HepG2 (cell line): ENCODE data around the gene ELP5. TPM values are rescaled to one million over a fixed set of nuclear protein-coding genes. Genes with fewer than 3 reads are reported as not detected.
A peak's percentile ranks its signal among the peaks of the same experiment; 100 is the strongest.

Experiments used
- CCAR2 ChIP-seq: fragments of 200-400 bp; formaldehyde crosslinking; optimal IDR thresholded peaks from 2 replicates; pipeline ENCODE3; 2018; ENCODE audit warnings: low read depth, mild to moderate bottlenecking, low read length, moderate library complexity
- DMAP1 ChIP-seq: IDR thresholded peaks from 2 replicates; pipeline ENCODE4 v1.6.1; 2016
- HNF4G ChIP-seq, 2 experiments: sonication (generic) in 1 of 2; formaldehyde crosslinking in 1 of 2; IDR thresholded peaks; 2 replicates each; pipeline versions ENCODE4 v1.4.0 to v1.6.1; 2011 to 2020; ENCODE audit warnings: borderline replicate concordance in 2 of 2, low read depth in 2 of 2, mild to moderate bottlenecking in 2 of 2, low read length in 1 of 2, missing genetic modification reagents in 1 of 2, moderate library complexity in 1 of 2
- IRF9 ChIP-seq: sonication (generic); formaldehyde crosslinking; IDR thresholded peaks from 2 replicates; pipeline ENCODE4 v1.8.0; 2022; ENCODE audit warnings: missing genetic modification reagents, mild to moderate bottlenecking, borderline replicate concordance
- MIER2 ChIP-seq: IDR thresholded peaks from 2 replicates; pipeline ENCODE4 v1.6.1; 2016; ENCODE audit warnings: missing biosample characterization, missing genetic modification reagents
- PAXIP1 ChIP-seq: sonication (generic); formaldehyde crosslinking; conservative IDR thresholded peaks from 2 replicates; pipeline ENCODE4 v1.4.0; 2020; ENCODE audit warnings: mild to moderate bottlenecking, missing genetic modification reagents, moderate library complexity
- POLR2AphosphoS2 ChIP-seq: IDR thresholded peaks from 2 replicates; pipeline ENCODE4 v1.6.1; 2011; ENCODE audit warnings: low read depth, low read length, improper control_type of control experiment
- SNAPC4 ChIP-seq: sonication (generic); formaldehyde crosslinking; IDR thresholded peaks from 2 replicates; pipeline ENCODE4 v1.4.0; 2020; ENCODE audit warnings: mild to moderate bottlenecking, missing genetic modification reagents
- STAG1 ChIP-seq: sonication (generic); formaldehyde crosslinking; IDR thresholded peaks from 2 replicates; pipeline ENCODE4 v1.4.0; 2020; ENCODE audit warnings: missing genetic modification reagents
- SUZ12 ChIP-seq: fragments of 150-350 bp; IDR thresholded peaks from 2 replicates; pipeline ENCODE4 v1.6.1; 2014; ENCODE audit warnings: low read depth, low read length
- WIZ ChIP-seq: sonication (generic); formaldehyde crosslinking; IDR thresholded peaks from 2 replicates; pipeline ENCODE4 v1.5.1; 2020; ENCODE audit warnings: mild to moderate bottlenecking, missing genetic modification reagents
- ZBTB2 ChIP-seq: sonication (generic); formaldehyde crosslinking; IDR thresholded peaks from 2 replicates; pipeline ENCODE4 v1.8.0; 2022; ENCODE audit warnings: low read depth, missing genetic modification reagents
- ZNF354B ChIP-seq: sonication (generic); formaldehyde crosslinking; IDR thresholded peaks from 2 replicates; pipeline ENCODE4 v1.8.0; 2022; ENCODE audit warnings: mild to moderate bottlenecking, missing genetic modification reagents
- ZNF550 ChIP-seq: sonication (generic); formaldehyde crosslinking; IDR thresholded peaks from 2 replicates; pipeline ENCODE4 v1.4.0; 2020; ENCODE audit warnings: mild to moderate bottlenecking, missing genetic modification reagents, borderline replicate concordance
- ZNF562 ChIP-seq: sonication (generic); formaldehyde crosslinking; IDR thresholded peaks from 2 replicates; pipeline ENCODE4 v1.8.0; 2022; ENCODE audit warnings: missing genetic modification reagents, borderline replicate concordance
- ZNF766 ChIP-seq: sonication (generic); formaldehyde crosslinking; IDR thresholded peaks from 2 replicates; pipeline ENCODE4 v1.5.0; 2020; ENCODE audit warnings: missing genetic modification reagents, borderline replicate concordance
- ZNF83 ChIP-seq: sonication (generic); formaldehyde crosslinking; IDR thresholded peaks from 2 replicates; pipeline ENCODE4 v1.4.0; 2020; ENCODE audit warnings: missing genetic modification reagents, mild to moderate bottlenecking, borderline replicate concordance
- polyA plus RNA-seq, 8 experiments: library from polyadenylated mRNA; depleted of rRNA in 3 of 8; stranded (reverse) in 7 of 8; unstranded in 1 of 8; fragments of >200 nt; fragmentation: Illumina TruSeq in 4 of 8; extraction: Trizol in 4 of 8; gene quantifications; 2 replicates each; pipeline versions ENCODE4 v1.2.1 to v1.2.3, GENCODE V29; 2011 to 2016; ENCODE audit warnings: low read depth in 4 of 8, missing spikeins in 1 of 8, mixed read lengths in 1 of 8; ENCODE audit not compliant: insufficient read depth in 1 of 8
- total RNA-seq, 5 experiments: library from RNA; depleted of rRNA; stranded (reverse); fragments of >200 nt; fragmentation: Illumina TruSeq; extraction: Trizol; gene quantifications; 2 replicates each; pipeline ENCODE4 v1.2.3, GENCODE V29; 2016; ENCODE audit warnings: low read depth in 1 of 5

Gene ELP5
- total and polyA plus RNA-seq, 2 of the 13 experiments (the other 11 are each of a cell fraction or from before 2014, with no cell fraction given), result 67.6 to 69.8 TPM

GRCh38 chr17:7241783-7242716, 10.0 kb upstream of the ELP5 start, which contains the start of gene GABARAP (continued):
- TF ChIP-seq SNAPC4 (CRISPR knock-in tag) (no peak), ZNF354B (CRISPR knock-in tag) (no peak), POLR2AphosphoS2 (no peak; the same call in 1 of the 2 replicates), MIER2 (CRISPR knock-in tag) (no peak), STAG1 (CRISPR knock-in tag) (no peak), IRF9 (CRISPR knock-in tag) (no peak), ZNF83 (0 out of 2 replicates have a peak, but pooled peaks have one; percentile 28), ZNF562 (CRISPR knock-in tag) (no peak), DMAP1 (no peak), SUZ12 (no peak), ZNF550 (CRISPR knock-in tag) (no peak), WIZ (CRISPR knock-in tag) (no peak), ZBTB2 (CRISPR knock-in tag) (peak; percentile 84; the same call in 1 of the 2 replicates), CCAR2 (no peak), ZNF766 (no peak), HNF4G (IDR thresholded peaks at IDR 0.05; ENCODE audit: borderline replicate concordance, low read depth, low read length) (no peak), HNF4G (CRISPR knock-in tag; IDR thresholded peaks at IDR 0.05; ENCODE audit: borderline replicate concordance, low read depth) (no peak), PAXIP1 (CRISPR knock-in tag) (peak; percentile 40; the same call in 1 of the 2 replicates)
